PC-3 (cell line): ENCODE measurements around the gene VEZT. TPM values are rescaled to one million over a fixed set of nuclear protein-coding genes. Genes with fewer than 3 reads are reported as not detected.
A peak's percentile ranks its signal among the peaks of the same experiment; 100 is the strongest.
"Not testable (repeated sequence)": the region's sequence is repeated elsewhere in the genome, so short reads cannot be mapped to it uniquely, and the experiment has no call there.

ENCODE experiments used
- ATAC-seq: fragments of 200-7000 bp; cut with Tn5 transposase; 2 replicates; pipeline ENCODE4 v1.9.1; 2020; ENCODE audit warnings: mild to moderate bottlenecking, moderate library complexity
- BruUV-seq: library from RNA; stranded (reverse); fragments of 400-500 nt; replicated peaks from 2 replicates; lab custom pipeline; 2021; lab: Mats Ljungman, UMichigan
- CTCF ChIA-PET: fragments of 300-600 bp; sonication (Branson Sonifier 250); formaldehyde crosslinking; loops from one replicate; lab custom pipeline; 2022; ENCODE audit warnings: antibody characterized with exemption; lab: Charles Lee
- POLR2A ChIA-PET: fragments of 300-600 bp; sonication (Branson Sonifier 250); formaldehyde crosslinking; loops from one replicate; lab custom pipeline; 2022; ENCODE audit warnings: antibody characterized with exemption; ENCODE audit not compliant: unreplicated experiment; lab: Charles Lee
- DNase-seq: peaks from one replicate; pipeline ENCODE4 v3.0.0-alpha.2; 2015
- H2AFZ ChIP-seq: fragments of 300-600 bp; sonication (generic); 2 replicates; pipeline ENCODE4 v1.6.0; 2016; ENCODE audit warnings: antibody characterized with exemption, low read length
- H3F3A ChIP-seq: fragments of 300-600 bp; sonication (generic); one replicate; pipeline ENCODE4 v1.6.0; 2017; ENCODE audit warnings: antibody characterized with exemption, low read length, control low read depth, mild to moderate bottlenecking; ENCODE audit not compliant: unreplicated experiment
- H3K27ac ChIP-seq: fragments of 300-600 bp; sonication (generic); 2 replicates; pipeline ENCODE4 v1.5.1; 2016; ENCODE audit warnings: mild to moderate bottlenecking, low read length
- H3K27me3 ChIP-seq: fragments of 300-600 bp; sonication (generic); 2 replicates; pipeline ENCODE4 v1.6.1; 2016; ENCODE audit warnings: low read length, mixed read lengths
- H3K36me3 ChIP-seq: fragments of 300-600 bp; sonication (generic); 2 replicates; pipeline ENCODE4 v1.6.1; 2016; ENCODE audit warnings: low read depth, mixed run types, low read length, mixed read lengths
- H3K4me1 ChIP-seq: fragments of 300-600 bp; sonication (generic); 2 replicates; pipeline ENCODE4 v1.5.1; 2016; ENCODE audit warnings: low read length; ENCODE audit not compliant: insufficient read depth
- H3K4me2 ChIP-seq: fragments of 300-600 bp; sonication (generic); 2 replicates; pipeline ENCODE4 v1.6.0; 2016; ENCODE audit warnings: low read length
- H3K4me3 ChIP-seq: fragments of 300-600 bp; sonication (generic); 2 replicates; pipeline ENCODE4 v1.5.1; 2016; ENCODE audit warnings: mild to moderate bottlenecking, low read length, mixed read lengths
- H3K79me2 ChIP-seq: fragments of 300-600 bp; sonication (generic); 2 replicates; pipeline ENCODE4 v1.6.1; 2017; ENCODE audit warnings: low read length, mixed read lengths
- H3K9ac ChIP-seq: fragments of 300-600 bp; sonication (generic); 2 replicates; pipeline ENCODE4 v1.6.0; 2016; ENCODE audit warnings: mild to moderate bottlenecking, low read length
- H3K9me2 ChIP-seq: fragments of 300-600 bp; sonication (generic); replicated peaks from 2 replicates; pipeline ENCODE4 v1.6.1; 2016; ENCODE audit warnings: mixed run types, low read length, mixed read lengths
- H3K9me3 ChIP-seq: fragments of 300-600 bp; sonication (generic); 2 replicates; pipeline ENCODE4 v1.6.1; 2016; ENCODE audit warnings: low read length, mixed read lengths
- H4K20me1 ChIP-seq: fragments of 300-600 bp; sonication (generic); 2 replicates; pipeline ENCODE4 v1.6.1; 2016; ENCODE audit warnings: low read length, mixed read lengths
- CTCF ChIP-seq: fragments of 300-600 bp; sonication (generic); conservative IDR thresholded peaks from 2 replicates; pipeline ENCODE4 v1.5.1; 2017; ENCODE audit warnings: antibody characterized with exemption, low read depth, mild to moderate bottlenecking, low read length
- EZH2 ChIP-seq: fragments of 300-600 bp; sonication (generic); IDR thresholded peaks from one replicate; pipeline ENCODE4 v1.6.1; 2017; ENCODE audit warnings: antibody characterized with exemption, mild to moderate bottlenecking, low read length; ENCODE audit not compliant: unreplicated experiment
- EZH2phosphoT487 ChIP-seq: fragments of 300-600 bp; sonication (generic); IDR thresholded peaks from 2 replicates; pipeline ENCODE4 v1.6.1; 2018; ENCODE audit warnings: mild to moderate bottlenecking, antibody characterized with exemption, low read length, borderline replicate concordance
- intact Hi-C: fragments of 100-400 bp; cut with micrococcal nuclease; formaldehyde crosslinking; loops from 2 replicates; pipeline ENCODE4 v1.9.0; 2023
- total RNA-seq: library from RNA; depleted of rRNA; stranded (reverse); fragments of >200 nt; gene quantifications from 2 replicates; pipeline ENCODE4 v1.2.3, GENCODE V29; 2014

The VEZT gene
- total RNA-seq, 1 experiment from 2014 or later: 83.6 TPM

GRCh38 chr12:95321516-95322246, 104.1 kb downstream of the VEZT start:
- TF ChIP-seq EZH2phosphoT487 (no peak), EZH2 (no peak), CTCF (no peak)
- ChIA-PET POLR2A (no interaction called here), CTCF (no interaction called here)
- DNase-seq (no peak), ATAC-seq (no peak)
- Histone ChIP-seq H3K27ac (no peak overlapping the region), H3K4me1 (peaks cover 56% of the 10 kb centered on the region), H3K9ac (no peak overlapping the region), H3K27me3 (no peaks in the 10 kb centered on the region), H2AFZ (no peak overlapping the region), H3K4me2 (no peak overlapping the region), H3F3A (peaks cover 6% of the 10 kb centered on the region), H4K20me1 (no peaks in the 10 kb centered on the region), H3K9me2 (no peaks in the 10 kb centered on the region), H3K4me3 (no peak overlapping the region), H3K36me3 (no peaks in the 10 kb centered on the region), H3K9me3 (no peaks in the 10 kb centered on the region), H3K79me2 (no peaks in the 10 kb centered on the region)
- BruUV-seq: no TSS peak
- intact Hi-C loops: no loop called here

- CTCF ChIA-PET: no interaction called here
- Histone ChIP-seq H3K79me2 (no peaks in the 10 kb centered on the region), H3K9ac (no peak overlapping the region), H3K4me2 (no peak overlapping the region), H3K4me3 (no peak overlapping the region), H3K9me3 (no peaks in the 10 kb centered on the region), H4K20me1 (no peaks in the 10 kb centered on the region), H3K27ac (no peak overlapping the region), H2AFZ (no peak overlapping the region), H3K9me2 (no peaks in the 10 kb centered on the region), H3F3A (peaks cover 4% of the 10 kb centered on the region), H3K27me3 (no peaks in the 10 kb centered on the region), H3K4me1 (peaks cover 53% of the 10 kb centered on the region), H3K36me3 (no peaks in the 10 kb centered on the region)
- intact Hi-C loops: no loop called here
- BruUV-seq: no TSS peak
- no peak for TF ChIP-seq EZH2
- TF ChIP-seq EZH2phosphoT487: no peak
- TF ChIP-seq CTCF: no peak
- ATAC-seq: no peak
- DNase-seq: no peak
- POLR2A ChIA-PET: no interaction called here
Observed at GRCh38 chr12:95322326-95322725, 104.7 kb downstream of the VEZT start.

DNA sequence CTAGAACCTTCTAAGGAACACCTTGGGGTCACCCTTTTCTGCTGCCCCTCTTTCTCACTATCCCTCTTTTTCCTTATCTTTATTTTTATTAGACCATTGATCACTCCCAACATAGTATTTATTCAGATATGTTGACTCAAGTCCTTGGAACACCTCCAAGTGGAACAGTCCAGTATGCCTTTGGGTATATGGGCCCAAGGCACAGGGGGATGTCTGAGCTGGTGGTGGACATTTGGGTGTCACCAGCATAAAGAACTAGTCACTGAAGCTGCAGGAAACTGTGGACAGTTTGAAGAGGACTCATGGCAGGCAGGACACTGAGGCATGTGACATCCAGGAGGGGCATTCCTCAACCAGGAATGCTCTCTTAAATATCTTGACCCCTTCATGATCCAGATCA, 105.6 kb downstream of the VEZT start:
- peaks cover 44% of the 10 kb centered on the region for H3K4me1 ChIP-seq
- peak; percentile 61 for DNase-seq
- no peak overlapping the region for H2AFZ ChIP-seq
- no peaks in the 10 kb centered on the region for H3K9me3 ChIP-seq
- intact Hi-C loops: no loop called here
- H3K27ac ChIP-seq: no peak overlapping the region
- H3F3A ChIP-seq: no peaks in the 10 kb centered on the region
- no peaks in the 10 kb centered on the region for H4K20me1 ChIP-seq
- H3K9me2 ChIP-seq: no peaks in the 10 kb centered on the region
- H3K4me2 ChIP-seq: no peak overlapping the region
- H3K27me3 ChIP-seq: no peaks in the 10 kb centered on the region
- H3K79me2 ChIP-seq: no peaks in the 10 kb centered on the region
- no peak for ATAC-seq
- TF ChIP-seq CTCF: no peak
- no peak for TF ChIP-seq EZH2phosphoT487
- no peak for TF ChIP-seq EZH2
- H3K36me3 ChIP-seq: no peaks in the 10 kb centered on the region
- no peak overlapping the region for H3K9ac ChIP-seq
- H3K4me3 ChIP-seq: no peak overlapping the region
- ChIA-PET POLR2A (no interaction called here), CTCF (interaction anchor here (0.8 kb wide), 1 partner anchor 11 kb away, joined by 3 read pairs; no protein-coding TSS in a partner anchor)
- BruUV-seq: no TSS peak

DNA sequence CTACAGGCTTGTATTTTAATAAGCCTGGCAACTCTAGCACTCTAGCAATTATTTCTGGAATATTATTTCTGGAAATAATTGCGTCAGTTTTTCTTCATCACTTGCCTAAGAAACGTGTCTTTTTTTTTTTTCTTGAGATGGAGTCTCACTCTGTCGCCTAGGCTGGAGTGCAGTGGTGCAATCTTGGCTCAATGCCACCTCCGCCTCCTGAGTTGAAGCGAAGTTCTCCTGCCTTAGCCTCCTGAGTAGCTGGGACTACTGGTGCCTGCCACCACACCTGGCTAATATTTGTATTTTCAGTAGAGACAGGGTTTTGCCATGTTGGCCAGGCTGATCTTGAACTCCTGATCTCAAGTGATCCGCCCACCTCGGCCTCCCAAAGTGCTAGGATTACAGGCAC, 106.6 kb downstream of the VEZT start:
- DNase-seq, H3K4me3 ChIP-seq, POLR2A ChIA-PET, H3K4me2 ChIP-seq, H3K9ac ChIP-seq, H3F3A ChIP-seq, ATAC-seq, H3K27ac ChIP-seq, H3K9me2 ChIP-seq, H3K27me3 ChIP-seq, H3K79me2 ChIP-seq, H3K9me3 ChIP-seq, H3K36me3 ChIP-seq, CTCF ChIA-PET, H2AFZ ChIP-seq, intact Hi-C loops, BruUV-seq, H4K20me1 ChIP-seq: not testable (repeated sequence)
- peaks cover 44% of the 10 kb centered on the region for H3K4me1 ChIP-seq
